Osteoblast (primary cell): ENCODE measurements around the gene POLA1. TPM values are rescaled to one million over a fixed set of nuclear protein-coding genes. Genes with fewer than 3 reads are reported as not detected.

Experiments
- DNase-seq: peaks from one replicate; pipeline ENCODE4 v3.0.0; 2011; ENCODE audit warnings: low spot score, mixed read lengths; ENCODE audit not compliant: insufficient read length; ENCODE audit errors: missing footprints
- H2AFZ ChIP-seq: 2 replicates; pipeline ENCODE4 v1.6.0; 2011; ENCODE audit warnings: mild to moderate bottlenecking, low read length
- H3K27ac ChIP-seq: 2 replicates; pipeline ENCODE4 v1.5.1; 2011; ENCODE audit warnings: mild to moderate bottlenecking, low read depth, low read length, moderate library complexity
- H3K27me3 ChIP-seq: 2 replicates; pipeline ENCODE4 v1.6.0; 2012; ENCODE audit warnings: mild to moderate bottlenecking, control low read depth, inconsistent platforms, low read length, moderate library complexity; ENCODE audit not compliant: insufficient read depth
- H3K36me3 ChIP-seq: 2 replicates; pipeline ENCODE4 v1.5.1; 2011; ENCODE audit warnings: mild to moderate bottlenecking, low read length, control low read depth, moderate library complexity; ENCODE audit not compliant: insufficient read depth
- H3K4me1 ChIP-seq: 2 replicates; pipeline ENCODE4 v1.5.1; 2011; ENCODE audit warnings: mild to moderate bottlenecking, low read length, control low read depth, moderate library complexity; ENCODE audit not compliant: insufficient read depth
- H3K4me2 ChIP-seq: 2 replicates; pipeline ENCODE4 v1.6.0; 2011; ENCODE audit warnings: mild to moderate bottlenecking, low read length; ENCODE audit not compliant: insufficient read depth
- H3K4me3 ChIP-seq: fragments of 200-600 bp; sonication (generic); 3 replicates; pipeline ENCODE4 v1.5.1; 2012; ENCODE audit warnings: mild to moderate bottlenecking, low read length, inconsistent platforms; ENCODE audit not compliant: insufficient read depth
- H3K79me2 ChIP-seq: 2 replicates; pipeline ENCODE4 v1.6.0; 2012; ENCODE audit warnings: mild to moderate bottlenecking, low read length, control low read depth, inconsistent platforms; ENCODE audit not compliant: insufficient read depth
- H3K9me3 ChIP-seq: 2 replicates; pipeline ENCODE4 v1.5.1; 2011; ENCODE audit warnings: low read depth, low read length, control low read depth
- H4K20me1 ChIP-seq: 2 replicates; pipeline ENCODE4 v1.6.0; 2012; ENCODE audit warnings: mild to moderate bottlenecking, low read length, control low read depth; ENCODE audit not compliant: insufficient read depth
- CTCF ChIP-seq: IDR thresholded peaks from 2 replicates; pipeline ENCODE4 v1.5.1; 2011; ENCODE audit warnings: mild to moderate bottlenecking, low read depth, low read length, moderate library complexity; ENCODE audit errors: extremely low read depth
- total RNA-seq: library from RNA; depleted of rRNA; stranded (reverse); fragments of >200 nt; gene quantifications from 2 replicates; pipeline ENCODE4 v1.2.3, GENCODE V29; 2012

The POLA1 gene
- total RNA-seq, 1 donor: 11.9 TPM

GRCh38 chrX:25007059-25008053, 313.6 kb downstream of the POLA1 start:
- Histone ChIP-seq H3K9me3 (no peaks in the 10 kb centered on the region), H3K4me3 (no peak overlapping the region), H3K4me2 (no peak overlapping the region), H3K4me1 (no peaks in the 10 kb centered on the region), H3K36me3 (no peaks in the 10 kb centered on the region), H3K79me2 (no peaks in the 10 kb centered on the region), H4K20me1 (no peaks in the 10 kb centered on the region), H2AFZ (no peak overlapping the region), H3K27ac (no peak overlapping the region), H3K27me3 (peaks cover 76% of the 10 kb centered on the region)
- no peak for DNase-seq
- no peak for TF ChIP-seq CTCF

- Histone ChIP-seq H3K27ac (no peak overlapping the region), H4K20me1 (no peaks in the 10 kb centered on the region), H3K9me3 (no peaks in the 10 kb centered on the region), H3K79me2 (no peaks in the 10 kb centered on the region), H3K4me3 (no peak overlapping the region), H3K27me3 (peaks cover 81% of the 10 kb centered on the region), H3K36me3 (no peaks in the 10 kb centered on the region), H3K4me1 (no peaks in the 10 kb centered on the region), H3K4me2 (no peak overlapping the region), H2AFZ (no peak overlapping the region)
- no peak for TF ChIP-seq CTCF
- no peak for DNase-seq
Observed at GRCh38 chrX:25009407-25009806, 315.7 kb downstream of the POLA1 start.

- H3K9me3 ChIP-seq: no peaks in the 10 kb centered on the region
- H3K4me3 ChIP-seq: no peak overlapping the region
- no peak for TF ChIP-seq CTCF
- H3K4me2 ChIP-seq: no peak overlapping the region
- H3K27me3 ChIP-seq: peaks cover 80% of the 10 kb centered on the region
- H3K36me3 ChIP-seq: no peaks in the 10 kb centered on the region
- no peaks in the 10 kb centered on the region for H3K4me1 ChIP-seq
- H2AFZ ChIP-seq: no peak overlapping the region
- H4K20me1 ChIP-seq: no peaks in the 10 kb centered on the region
- no peak overlapping the region for H3K27ac ChIP-seq
- no peaks in the 10 kb centered on the region for H3K79me2 ChIP-seq
- DNase-seq: no peak
Observed at GRCh38 chrX:25010784-25011588, 317.3 kb downstream of the POLA1 start.
